Measurements from ENCODE around the gene SUN2.

SUN2 gene

GRCh38 chr22:38706101-38706900, 49.5 kb downstream of the SUN2 start:
- DNase-seq: peak in 7 of 10 donors; percentile 18 to 91 (median 52)
- intact Hi-C loops (cut with DNase I): loop anchor here (10.0 kb wide), 1 partner anchor 202 kb away; the partner anchor contains the start of gene DDX17

DNA sequence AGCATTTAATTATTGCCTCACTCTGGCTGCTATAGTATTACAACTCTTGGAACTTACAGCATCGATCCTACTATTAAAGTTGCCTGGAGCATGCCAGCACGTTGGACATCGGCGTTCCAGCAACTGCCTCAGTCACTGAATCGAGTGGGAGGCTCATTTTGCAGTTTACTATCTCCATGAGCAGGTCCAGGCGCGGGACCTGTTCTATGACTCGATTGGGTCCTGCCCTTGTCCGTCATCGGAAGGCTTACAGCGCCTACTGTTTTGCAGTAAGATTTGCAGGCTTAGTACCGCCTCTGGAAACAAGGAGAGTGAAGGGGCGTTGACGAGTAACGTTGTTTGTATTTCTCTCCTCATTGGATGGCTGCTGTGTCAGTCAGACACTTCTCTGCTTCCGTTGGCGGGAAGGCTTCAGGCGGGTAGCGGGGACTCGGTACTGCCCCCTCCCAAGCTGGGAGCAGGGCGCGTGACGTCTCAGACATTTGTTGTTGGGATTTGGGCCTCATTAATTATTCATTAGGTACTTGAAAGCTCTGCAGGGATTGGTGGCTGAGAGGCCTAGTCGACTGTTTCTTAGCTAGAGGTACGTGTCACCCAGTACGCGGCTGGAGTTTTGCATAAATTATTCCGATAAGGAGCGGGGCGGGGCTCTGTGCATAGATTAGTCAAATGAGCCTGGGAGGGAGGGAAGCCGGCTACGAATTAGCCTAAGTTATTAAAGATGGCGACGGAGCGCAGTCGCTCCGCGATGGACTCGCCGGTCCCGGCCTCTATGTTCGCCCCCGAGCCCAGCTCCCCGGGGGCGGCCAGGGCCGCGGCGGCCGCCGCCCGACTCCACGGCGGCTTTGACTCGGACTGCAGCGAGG, 50.3 kb downstream of the SUN2 start, which contains the start of gene GTPBP1:
Gene GTPBP1, plus strand, starts transcription at position 710 of the 866 bp plus-strand sequence. Its CDS starts 12 bp downstream, at position 722.
- intact Hi-C loops (cut with DNase I): loop anchor here (2.0 to 10.0 kb wide), 2 partner anchors 49 to 201 kb away; partner anchors contain the start of genes DDX17 and SUN2
- DNase-seq: peak; percentile 96 to 100 (median 98)

GRCh38 chr22:38704654-38705234, 51.1 kb downstream of the SUN2 start:
- DNase-seq: no peak
- intact Hi-C loops (cut with DNase I): loop anchor here (2.0 to 10.0 kb wide), 2 partner anchors 50 to 200 kb away; partner anchors contain the start of genes DDX17 and SUN2

DNA sequence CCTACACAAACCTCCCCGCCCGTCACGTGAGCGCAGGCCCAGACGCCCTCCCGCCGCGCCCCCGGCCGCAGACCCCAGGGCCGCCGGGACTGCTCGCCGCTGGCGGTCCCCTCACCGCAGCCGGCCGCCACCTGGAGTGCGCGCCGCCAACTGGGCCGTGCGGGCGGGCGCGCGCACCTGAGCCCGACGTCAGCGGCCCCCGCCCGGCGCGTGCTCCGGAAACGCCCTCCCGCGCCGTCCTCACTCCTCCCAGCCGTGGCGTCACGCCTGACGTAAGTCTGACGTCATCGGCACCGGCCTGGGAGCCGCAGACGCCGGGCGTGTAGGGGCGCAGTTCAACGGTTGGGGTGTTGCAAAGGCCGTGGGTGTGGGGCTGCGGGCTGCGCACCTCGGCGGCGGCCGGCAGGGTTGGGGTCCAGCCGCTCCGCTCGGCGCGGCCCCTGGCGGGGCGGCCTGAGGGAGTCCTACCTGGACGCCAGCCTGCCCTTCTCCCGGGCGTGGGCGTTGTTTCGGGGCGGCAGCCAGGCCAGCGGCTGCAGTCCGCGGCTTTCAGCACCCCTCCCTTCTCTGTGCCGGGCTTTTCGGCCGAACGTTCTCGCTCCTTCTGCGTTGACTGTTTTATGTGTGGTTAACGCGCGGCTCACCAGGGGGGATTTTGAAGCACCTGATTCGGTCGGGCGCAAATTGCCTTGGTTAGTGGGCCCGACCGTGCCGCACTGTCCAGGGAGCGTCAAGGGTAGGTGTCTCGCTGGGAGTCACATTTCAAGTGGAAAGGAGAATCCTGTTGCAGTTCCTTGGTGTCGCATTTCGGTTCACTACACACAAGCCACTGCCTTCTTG, 54.8 kb downstream of the SUN2 start, which contains the start of gene JOSD1:
Gene JOSD1, minus strand, starts transcription at position 155 of the 840 bp plus-strand sequence. CDS start 956 bp downstream, outside the sequence.
- peak; percentile 93 to 99 (median 96) for DNase-seq
- intact Hi-C loops (cut with DNase I): loop anchor here (10.0 kb wide), 1 partner anchor 196 kb away; the partner anchor contains the start of gene DDX17

GRCh38 chr22:38700270-38700788, 55.5 kb downstream of the SUN2 start:
- intact Hi-C loops (cut with DNase I): loop anchor here (10.0 kb wide), 1 partner anchor 196 kb away; the partner anchor contains the start of gene DDX17
- peak in 2 of 10 donors; percentile 18 to 76 for DNase-seq

- intact Hi-C loops (cut with DNase I): loop anchor here (2.0 to 10.0 kb wide), 2 partner anchors 17 to 195 kb away; partner anchors contain the start of gene DDX17
- DNase-seq: peak in 1 of 10 donors; percentile 79
Observed at GRCh38 chr22:38699784-38700183, 56.0 kb downstream of the SUN2 start.

DNA sequence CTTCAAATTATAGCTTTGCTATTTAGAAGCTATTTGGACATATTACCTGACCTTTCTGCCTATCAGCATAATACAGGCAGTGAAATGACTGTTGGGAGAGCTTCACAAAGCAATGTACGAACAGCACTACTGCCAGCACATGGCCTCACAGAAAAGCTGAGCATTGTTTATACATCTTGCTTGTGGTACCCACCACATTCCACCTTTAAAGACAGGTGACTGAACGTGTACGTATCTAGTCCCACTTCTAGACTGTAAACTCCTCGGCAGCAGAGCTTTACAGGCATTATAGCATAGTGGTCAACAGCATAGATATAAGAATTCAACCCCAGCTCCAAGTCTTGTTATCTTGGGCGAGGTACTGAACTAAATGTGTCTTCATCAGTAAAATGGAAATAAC, 56.7 kb downstream of the SUN2 start:
- no peak for DNase-seq

GRCh38 chr22:38698407-38699094, 57.2 kb downstream of the SUN2 start:
- intact Hi-C loops (cut with DNase I): loop anchor here (2.0 kb wide), 1 partner anchor 16 kb away; no protein-coding TSS in a partner anchor
- no peak for DNase-seq

More for the DNA sequence above, 56.7 kb downstream of the SUN2 start:
- intact Hi-C loops (cut with DNase I): loop anchor here (2.0 kb wide), 1 partner anchor 16 kb away; no protein-coding TSS in a partner anchor

DNA sequence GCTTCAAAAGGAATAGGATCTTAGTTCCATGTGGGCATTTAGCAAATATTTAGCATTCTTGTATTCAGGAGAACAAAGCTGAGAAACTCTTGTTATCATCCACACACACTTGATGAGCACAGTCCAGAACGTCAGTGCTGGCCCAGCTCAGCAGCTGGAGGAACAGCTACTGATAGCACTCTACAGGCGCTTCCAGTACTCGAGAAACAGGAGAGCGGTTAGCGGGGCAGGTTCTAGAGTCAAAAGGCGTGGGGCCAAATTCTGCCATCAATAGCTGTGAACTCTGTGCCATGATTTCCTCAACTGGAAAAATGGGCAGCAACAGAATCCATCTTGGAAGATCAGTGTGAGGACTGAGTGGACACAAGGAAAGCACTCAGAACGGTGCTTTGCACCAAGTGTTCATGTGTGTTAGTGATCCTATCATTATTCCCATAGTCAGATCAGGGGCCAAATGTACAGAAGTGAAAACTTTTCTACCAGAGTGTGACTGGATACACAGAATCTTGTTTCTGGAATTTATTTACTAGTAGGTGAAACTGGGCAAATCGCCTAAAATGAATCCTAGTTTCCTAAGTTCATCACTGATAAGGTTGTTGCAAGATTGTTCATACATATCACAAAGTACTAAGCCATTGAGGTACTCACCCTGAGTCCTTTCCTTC, 58.2 kb downstream of the SUN2 start:
- intact Hi-C loops (cut with DNase I): loop anchor here (2.0 kb wide), 1 partner anchor 15 kb away; no protein-coding TSS in a partner anchor

GRCh38 chr22:38696606-38697424, 59.0 kb downstream of the SUN2 start:
- no peak for DNase-seq
- intact Hi-C loops (cut with DNase I): no loop called here

More for the DNA sequence above, 58.2 kb downstream of the SUN2 start:
- no peak for DNase-seq

- DNase-seq: no peak
- intact Hi-C loops (cut with DNase I): no loop called here
Observed at GRCh38 chr22:38694940-38695339, 60.9 kb downstream of the SUN2 start.

DNA sequence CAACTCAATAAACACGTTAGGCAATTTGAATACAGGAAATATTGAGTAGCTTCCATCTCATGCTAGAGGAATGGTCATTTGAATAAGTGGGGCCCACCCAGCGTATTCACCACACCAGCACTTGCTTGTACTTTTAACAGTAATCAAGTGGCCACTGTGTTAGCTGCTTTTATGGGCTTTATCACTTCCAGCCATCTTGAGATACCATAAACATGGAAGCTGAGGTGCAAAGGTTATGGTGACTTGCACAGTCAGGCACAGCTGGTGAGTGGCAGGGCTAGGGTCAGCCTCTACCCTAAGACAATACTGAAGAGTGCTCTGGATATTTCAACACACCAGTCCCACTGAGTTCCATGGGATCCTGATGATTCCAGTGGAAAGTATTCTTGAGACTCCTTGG, 61.7 kb downstream of the SUN2 start:
- intact Hi-C loops (cut with DNase I): no loop called here
- no peak for DNase-seq

DNA sequence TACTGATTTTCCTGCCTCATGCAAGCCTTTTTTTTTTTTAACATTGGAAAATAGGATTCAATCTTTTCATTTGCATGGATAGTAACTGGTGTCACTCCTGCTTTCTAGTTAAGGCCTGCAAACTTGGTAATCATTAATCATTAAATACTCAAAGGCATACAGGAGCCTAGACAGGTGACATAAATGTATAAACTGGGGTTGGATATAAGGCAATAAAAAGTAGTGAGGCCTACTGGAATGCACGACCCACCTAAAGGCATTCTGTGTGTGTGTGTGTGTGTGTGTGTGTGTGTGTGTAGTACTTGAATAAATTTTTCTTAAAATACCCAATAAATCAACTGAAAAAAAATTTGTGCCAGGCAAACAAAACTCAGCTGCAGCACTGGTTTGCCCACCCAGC, 66.1 kb downstream of the SUN2 start:
- intact Hi-C loops (cut with DNase I): no loop called here
- DNase-seq: no peak

DNA sequence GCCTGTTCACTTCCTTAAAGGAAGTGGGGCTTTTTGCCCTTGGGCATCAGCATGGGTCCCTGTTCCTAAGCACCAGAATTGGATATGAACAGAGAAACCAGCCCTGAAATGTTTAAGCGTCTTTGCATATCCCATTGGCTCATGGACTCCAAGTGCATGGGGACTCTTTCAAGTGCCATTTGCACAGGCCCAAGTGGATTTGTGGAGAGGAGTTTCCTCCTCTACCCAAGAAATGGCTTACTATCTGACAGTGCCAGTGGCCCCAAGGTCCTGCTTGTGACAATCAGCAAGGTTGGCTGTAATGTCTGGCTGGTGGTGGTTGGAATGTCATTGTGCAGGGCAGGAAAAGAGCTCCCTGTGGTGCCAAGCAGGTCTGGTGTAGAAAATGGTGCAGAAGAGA, 70.0 kb downstream of the SUN2 start:
- intact Hi-C loops (cut with DNase I): no loop called here
- no peak for DNase-seq

- intact Hi-C loops (cut with DNase I): no loop called here
- DNase-seq: no peak
Observed at GRCh38 chr22:38684895-38685294, 70.9 kb downstream of the SUN2 start.

All from posterior cingulate gyrus (tissue), 11 donors.